Large intestine (tissue), 3 donors: ENCODE results near the gene LRRD1. TPM values are rescaled to one million over a fixed set of nuclear protein-coding genes. Genes with fewer than 3 reads are reported as not detected.
"Not testable (repeated sequence)": the region's sequence is repeated elsewhere in the genome, so short reads cannot be mapped to it uniquely, and the experiment has no call there.

Experiments used
- DNase-seq, 2 donors: peaks; one replicate each; pipeline versions ENCODE4 v3.0.0 to v3.0.0-alpha.2; 2013
- H3K27ac ChIP-seq: one replicate; pipeline ENCODE4 v1.5.1; 2013; ENCODE audit warnings: low read length
- H3K27me3 ChIP-seq: 2 replicates; pipeline ENCODE4 v1.6.1; 2013; ENCODE audit warnings: low read length; ENCODE audit not compliant: control insufficient read depth, insufficient read depth
- H3K36me3 ChIP-seq: 2 replicates; pipeline ENCODE4 v1.6.1; 2013; ENCODE audit warnings: low read length; ENCODE audit not compliant: control insufficient read depth, insufficient read depth
- H3K4me1 ChIP-seq: one replicate; pipeline ENCODE4 v1.6.1; 2013; ENCODE audit warnings: low read length; ENCODE audit not compliant: control insufficient read depth, insufficient read depth
- H3K4me3 ChIP-seq: one replicate; pipeline ENCODE4 v1.5.1; 2013; ENCODE audit warnings: low read length
- H3K9me3 ChIP-seq: one replicate; pipeline ENCODE4 v1.6.1; 2013; ENCODE audit warnings: mild to moderate bottlenecking, low read depth, low read length, moderate library complexity; ENCODE audit not compliant: control insufficient read depth
- WGBS: methylation state at CpG from one replicate; pipeline ENCODE4 v1.1.5; 2013; ENCODE audit warnings: low lambda C conversion rate; ENCODE audit not compliant: insufficient coverage; 5-methylcytosine and 5-hydroxymethylcytosine counted together
- polyA plus RNA-seq: library from polyadenylated mRNA; unstranded; fragments of 120-200 nt; gene quantifications from one replicate; pipeline ENCODE4 v1.2.1, GENCODE V29; 2013

The LRRD1 gene
- polyA plus RNA-seq, 1 donor: 0.19 TPM

GRCh38 chr7:92184294-92184693 lies 5.4 kb upstream of the LRRD1 start:
- not testable (repeated sequence) for H3K27me3 ChIP-seq, H3K9me3 ChIP-seq, H3K27ac ChIP-seq, DNase-seq, H3K4me1 ChIP-seq, H3K4me3 ChIP-seq, H3K36me3 ChIP-seq
- whole genome bisulfite sequencing: no CpG with 5 or more reads among the region's 1 CpG

- Histone ChIP-seq H3K4me3 (no peak overlapping the region), H3K27me3 (no peaks in the 10 kb centered on the region), H3K4me1 (peaks cover 5% of the 10 kb centered on the region), H3K27ac (peak overlapping the region; percentile 81), H3K9me3 (no peaks in the 10 kb centered on the region), H3K36me3 (no peaks in the 10 kb centered on the region)
- DNase-seq: peak; percentile 76 to 86
These were observed 1.6 kb downstream of the LRRD1 start for GRCh38 chr7:92177362-92177761.

- H3K4me1 ChIP-seq, H3K27ac ChIP-seq, DNase-seq, H3K36me3 ChIP-seq, H3K27me3 ChIP-seq, H3K4me3 ChIP-seq: not testable (repeated sequence)
- peaks cover 13% of the 10 kb centered on the region for H3K9me3 ChIP-seq
- 77% methylated on average over 2 of the region's 2 CpGs for WGBS
These were observed 9.4 kb downstream of the LRRD1 start for GRCh38 chr7:92169529-92169928.

- no peak for DNase-seq
- Histone ChIP-seq H3K36me3 (no peaks in the 10 kb centered on the region), H3K4me1 (no peaks in the 10 kb centered on the region), H3K9me3 (no peaks in the 10 kb centered on the region), H3K27ac (no peak overlapping the region), H3K27me3 (no peaks in the 10 kb centered on the region), H3K4me3 (no peak overlapping the region)
- WGBS: no CpG with 5 or more reads among the region's 1 CpG
These were observed 17.7 kb downstream of the LRRD1 start for GRCh38 chr7:92161271-92161670.

- Histone ChIP-seq H3K9me3 (no peaks in the 10 kb centered on the region), H3K27ac (no peak overlapping the region), H3K4me1 (no peaks in the 10 kb centered on the region), H3K27me3 (no peaks in the 10 kb centered on the region), H3K36me3 (no peaks in the 10 kb centered on the region), H3K4me3 (no peak overlapping the region)
- peak in 1 of 2 donors; percentile 17 for DNase-seq
- 91% methylated on average over 3 of the region's 3 CpGs for WGBS
These were observed 20.0 kb downstream of the LRRD1 start for GRCh38 chr7:92158660-92159575.

GRCh38 chr7:92156990-92157389 lies 22.0 kb downstream of the LRRD1 start:
- Histone ChIP-seq H3K36me3 (no peaks in the 10 kb centered on the region), H3K4me3 (no peak overlapping the region)
- DNase-seq: no peak

GRCh38 chr7:92155108-92155739 lies 23.7 kb downstream of the LRRD1 start:
- no peak overlapping the region for H3K27ac ChIP-seq
- no peaks in the 10 kb centered on the region for H3K36me3 ChIP-seq
- H3K9me3 ChIP-seq: no peaks in the 10 kb centered on the region
- H3K27me3 ChIP-seq: no peaks in the 10 kb centered on the region
- WGBS: no CpG with 5 or more reads among the region's 1 CpG
- no peak overlapping the region for H3K4me3 ChIP-seq
- DNase-seq: no peak
- no peaks in the 10 kb centered on the region for H3K4me1 ChIP-seq

More at GRCh38 chr7:92156990-92157389, 22.0 kb downstream of the LRRD1 start:
- H3K9me3 ChIP-seq: no peaks in the 10 kb centered on the region
- no peaks in the 10 kb centered on the region for H3K4me1 ChIP-seq
- H3K27ac ChIP-seq: no peak overlapping the region
- H3K27me3 ChIP-seq: no peaks in the 10 kb centered on the region

- no peak overlapping the region for H3K4me3 ChIP-seq
- WGBS: no CpG with 5 or more reads among the region's 1 CpG
- no peaks in the 10 kb centered on the region for H3K27me3 ChIP-seq
- no peak overlapping the region for H3K27ac ChIP-seq
- no peaks in the 10 kb centered on the region for H3K36me3 ChIP-seq
- H3K4me1 ChIP-seq: no peaks in the 10 kb centered on the region
- no peak for DNase-seq
- no peaks in the 10 kb centered on the region for H3K9me3 ChIP-seq
These were observed 28.4 kb downstream of the LRRD1 start for GRCh38 chr7:92150450-92151017.

GRCh38 chr7:92149736-92150239 lies 29.2 kb downstream of the LRRD1 start:
- H3K4me1 ChIP-seq: no peaks in the 10 kb centered on the region
- H3K27me3 ChIP-seq: no peaks in the 10 kb centered on the region
- no peaks in the 10 kb centered on the region for H3K9me3 ChIP-seq
- no peaks in the 10 kb centered on the region for H3K36me3 ChIP-seq
- no peak overlapping the region for H3K27ac ChIP-seq
- no peak for DNase-seq
- WGBS: no CpG with 5 or more reads among the region's 5 CpGs
- H3K4me3 ChIP-seq: no peak overlapping the region

GRCh38 chr7:92143192-92143880 lies 35.6 kb downstream of the LRRD1 start:
- not testable (repeated sequence) for H3K27ac ChIP-seq, H3K9me3 ChIP-seq, DNase-seq, H3K27me3 ChIP-seq, H3K4me1 ChIP-seq, H3K4me3 ChIP-seq, H3K36me3 ChIP-seq
- no CpG with 5 or more reads among the region's 50 CpGs for WGBS
